IMR-90 (cell line): ENCODE measurements around the gene ADARB2.
"Not testable (repeated sequence)": the region's sequence is repeated elsewhere in the genome, so short reads cannot be mapped to it uniquely, and the experiment has no call there.

Experiments used
- BHLHE40 ChIP-seq: fragments of 150-350 bp; IDR thresholded peaks from 2 replicates; pipeline ENCODE4 v1.6.1; 2016; ENCODE audit warnings: mild to moderate bottlenecking, low read depth, low read length
- CHD1 ChIP-seq: IDR thresholded peaks from 2 replicates; pipeline ENCODE4 v1.6.1; 2012; ENCODE audit warnings: low read depth, low read length, improper control_type of control experiment
- CTCF ChIP-seq: conservative IDR thresholded peaks from 2 replicates; pipeline ENCODE4 v1.5.1; 2012; ENCODE audit warnings: mild to moderate bottlenecking, low read depth, low read length, improper control_type of control experiment
- ELK1 ChIP-seq: fragments of 150-350 bp; IDR thresholded peaks from 2 replicates; pipeline ENCODE4 v1.6.1; 2016; ENCODE audit warnings: low read depth, mild to moderate bottlenecking, low read length, moderate library complexity, borderline replicate concordance
- FOS ChIP-seq: fragments of 150-350 bp; IDR thresholded peaks from 2 replicates; pipeline ENCODE4 v1.6.1; 2016; ENCODE audit warnings: low read depth, low read length
- MAZ ChIP-seq: IDR thresholded peaks from 2 replicates; pipeline ENCODE4 v1.6.1; 2012; ENCODE audit warnings: low read depth, mild to moderate bottlenecking, low read length, improper control_type of control experiment, moderate library complexity, borderline replicate concordance
- MXI1 ChIP-seq: IDR thresholded peaks from 2 replicates; pipeline ENCODE4 v1.6.1; 2012; ENCODE audit warnings: low read depth, mild to moderate bottlenecking, low read length, moderate library complexity, borderline replicate concordance
- NFE2L2 ChIP-seq: fragments of 150-350 bp; IDR thresholded peaks from 2 replicates; pipeline ENCODE4 v1.6.1; 2016; ENCODE audit warnings: low read depth, mild to moderate bottlenecking, low read length
- POLR2A ChIP-seq: IDR thresholded peaks from 2 replicates; pipeline ENCODE4 v1.6.1; 2012; ENCODE audit warnings: mild to moderate bottlenecking, low read depth, low read length
- RAD21 ChIP-seq: IDR thresholded peaks from 2 replicates; pipeline ENCODE4 v1.6.1; 2012; ENCODE audit warnings: low read length, improper control_type of control experiment
- RCOR1 ChIP-seq: IDR thresholded peaks from 2 replicates; pipeline ENCODE4 v1.6.1; 2012; ENCODE audit warnings: mild to moderate bottlenecking, low read length, improper control_type of control experiment; ENCODE audit not compliant: insufficient replicate concordance
- USF2 ChIP-seq: fragments of 150-350 bp; IDR thresholded peaks from 2 replicates; pipeline ENCODE4 v1.6.1; 2017; ENCODE audit warnings: mild to moderate bottlenecking, antibody characterized with exemption, low read length, low read depth

GRCh38 chr10:1226907-1227306 lies 510.4 kb downstream of the ADARB2 start:
- not testable (repeated sequence) for TF ChIP-seq MAZ, CTCF, FOS, POLR2A, RAD21, NFE2L2, USF2, RCOR1, MXI1, CHD1, ELK1, BHLHE40
